Neuronal stem cell (in vitro differentiated cells): ENCODE data around the gene JADE3.

ENCODE experiments used
- DNase-seq: peaks from one replicate; pipeline ENCODE4 v3.0.0-alpha.2; 2013; ENCODE audit warnings: low spot score
- H2AFZ ChIP-seq: one replicate; pipeline ENCODE4 v1.6.1; 2013; ENCODE audit warnings: mild to moderate bottlenecking, low read length, inconsistent platforms
- H2AK5ac ChIP-seq: 2 replicates; pipeline ENCODE4 v1.6.1; 2013; ENCODE audit warnings: low read depth, mild to moderate bottlenecking, inconsistent platforms, low read length, moderate library complexity, mixed read lengths
- H2BK120ac ChIP-seq: 2 replicates; pipeline ENCODE4 v1.6.1; 2013; ENCODE audit warnings: low read depth, mild to moderate bottlenecking, inconsistent platforms, low read length, moderate library complexity, mixed read lengths
- H2BK12ac ChIP-seq: one replicate; pipeline ENCODE4 v1.6.1; 2013; ENCODE audit warnings: low read length, inconsistent platforms
- H2BK15ac ChIP-seq: 2 replicates; pipeline ENCODE4 v1.6.1; 2013; ENCODE audit warnings: mild to moderate bottlenecking, low read length, inconsistent platforms, mixed read lengths
- H2BK5ac ChIP-seq: one replicate; pipeline ENCODE4 v1.6.1; 2013; ENCODE audit warnings: inconsistent platforms, mild to moderate bottlenecking, low read length, moderate library complexity
- H3K14ac ChIP-seq: one replicate; pipeline ENCODE4 v1.6.1; 2013; ENCODE audit warnings: low read length, inconsistent platforms
- H3K18ac ChIP-seq: 2 replicates; pipeline ENCODE4 v1.6.1; 2013; ENCODE audit warnings: low read length, inconsistent platforms
- H3K23ac ChIP-seq: 2 replicates; pipeline ENCODE4 v1.6.1; 2013; ENCODE audit warnings: low read depth, mild to moderate bottlenecking, mixed read lengths, low read length, inconsistent platforms; ENCODE audit not compliant: poor library complexity
- H3K27ac ChIP-seq: replicated peaks from 3 replicates; pipeline ENCODE4 v1.5.1; 2013; ENCODE audit warnings: low read length, inconsistent platforms
- H3K27me3 ChIP-seq, 3 experiments: 2 replicates each; pipeline ENCODE4 v1.6.1; 2013; ENCODE audit warnings: low read length in 3 of 3, mild to moderate bottlenecking in 2 of 3, inconsistent platforms in 1 of 3, low read depth in 1 of 3, mixed read lengths in 1 of 3, moderate library complexity in 1 of 3; ENCODE audit not compliant: control insufficient read depth in 3 of 3, insufficient read depth in 3 of 3
- H3K36me3 ChIP-seq, 2 donors: replicated peaks in 1 of 2; 2 replicates each; pipeline ENCODE4 v1.6.1; 2013; ENCODE audit warnings: low read length in 2 of 2; ENCODE audit not compliant: control insufficient read depth in 2 of 2, insufficient read depth in 2 of 2
- H3K4ac ChIP-seq: 2 replicates; pipeline ENCODE4 v1.6.1; 2013; ENCODE audit warnings: inconsistent platforms, mild to moderate bottlenecking, low read length, moderate library complexity
- H3K4me1 ChIP-seq, 2 donors: 1 replicate in 1 of 2; 2 replicates in 1 of 2; pipeline ENCODE4 v1.6.1; 2013; ENCODE audit warnings: low read length in 2 of 2, low read depth in 1 of 2; ENCODE audit not compliant: control insufficient read depth in 2 of 2, insufficient read depth in 1 of 2
- H3K4me2 ChIP-seq: one replicate; pipeline ENCODE4 v1.6.1; 2013; ENCODE audit warnings: mild to moderate bottlenecking, low read length, inconsistent platforms; ENCODE audit not compliant: insufficient read depth, poor library complexity, severe bottlenecking
- H3K4me3 ChIP-seq, 2 donors: 2 replicates each; pipeline ENCODE4 v1.5.1; 2013; ENCODE audit warnings: low read length in 2 of 2, mild to moderate bottlenecking in 2 of 2, inconsistent platforms in 1 of 2, moderate library complexity in 1 of 2
- H3K79me1 ChIP-seq: one replicate; pipeline ENCODE4 v1.6.1; 2013; ENCODE audit warnings: low read depth, mild to moderate bottlenecking, inconsistent platforms, low read length, moderate library complexity
- H3K9ac ChIP-seq: one replicate; pipeline ENCODE4 v1.6.1; 2013; ENCODE audit warnings: mild to moderate bottlenecking, low read depth, low read length, inconsistent platforms; ENCODE audit not compliant: poor library complexity
- H3K9me3 ChIP-seq, 2 donors: replicated peaks in 1 of 2; 2 replicates each; pipeline versions ENCODE3 to v1.6.1; 2013; ENCODE audit warnings: low read length in 2 of 2, mild to moderate bottlenecking in 2 of 2, inconsistent platforms in 1 of 2, low read depth in 1 of 2, mixed read lengths in 1 of 2, moderate library complexity in 1 of 2; ENCODE audit not compliant: control insufficient read depth in 2 of 2, insufficient read depth in 1 of 2
- H4K8ac ChIP-seq: one replicate; pipeline ENCODE4 v1.6.1; 2013; ENCODE audit warnings: low read depth, mild to moderate bottlenecking, inconsistent platforms, low read length, moderate library complexity
- H4K91ac ChIP-seq: one replicate; pipeline ENCODE4 v1.6.1; 2013; ENCODE audit warnings: low read length, low read depth, mild to moderate bottlenecking, inconsistent platforms; ENCODE audit not compliant: poor library complexity
- WGBS, 2 donors: extraction: QIAGEN DNeasy Blood & Tissue Kit; methylation state at CpG; one replicate each; pipeline ENCODE4 v1.1.7; 2013; ENCODE audit warnings: missing lambda C conversion rate in 2 of 2, mixed read lengths in 1 of 2; ENCODE audit not compliant: insufficient read length in 2 of 2, insufficient replicate concordance in 1 of 2; ENCODE audit errors: extremely low coverage in 2 of 2; 5-methylcytosine and 5-hydroxymethylcytosine counted together

JADE3 gene

DNA sequence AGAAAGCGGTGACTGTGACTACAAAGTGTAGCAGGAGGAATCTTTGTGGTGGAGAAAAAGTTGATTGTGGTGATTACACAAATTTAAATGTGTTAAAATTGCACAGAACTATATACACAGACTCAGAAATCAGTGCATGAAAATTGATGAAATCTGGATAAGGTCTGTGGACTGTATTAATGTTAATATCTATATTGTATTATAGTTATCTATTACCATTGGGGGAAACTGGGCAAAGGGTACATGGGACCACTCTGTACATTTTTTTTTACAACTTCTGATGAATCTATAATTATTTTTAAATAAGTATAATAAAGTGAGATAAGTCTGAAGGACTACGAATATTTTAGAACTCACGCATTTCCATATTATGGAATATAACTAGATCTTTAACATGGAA is 1.8 kb upstream of the JADE3 start:
- no peak overlapping the region for H2AK5ac ChIP-seq
- H3K79me1 ChIP-seq: no peaks in the 10 kb centered on the region
- no peak for DNase-seq
- no peak overlapping the region for H4K8ac ChIP-seq
- no peak overlapping the region for H2AFZ ChIP-seq
- H2BK15ac ChIP-seq: no peak overlapping the region
- no peak overlapping the region for H2BK120ac ChIP-seq
- no peak overlapping the region for H4K91ac ChIP-seq
- H3K14ac ChIP-seq: no peak overlapping the region
- no peak overlapping the region for H3K27ac ChIP-seq
- H3K4me2 ChIP-seq: no peak overlapping the region
- H3K18ac ChIP-seq: no peak overlapping the region
- no peak overlapping the region for H2BK5ac ChIP-seq
- H3K9ac ChIP-seq: no peak overlapping the region
- no peaks in the 10 kb centered on the region for H3K36me3 ChIP-seq
- H3K4me1 ChIP-seq: peaks cover 3% of the 10 kb centered on the region in 2 donors
- no peak overlapping the region for H3K4me3 ChIP-seq
- H3K4ac ChIP-seq: no peak overlapping the region
- WGBS, 2 donors: no CpG with 5 or more reads among the region's 3 CpGs
- H3K27me3 ChIP-seq: no peaks in the 10 kb centered on the region
- no peaks in the 10 kb centered on the region for H3K9me3 ChIP-seq
- H2BK12ac ChIP-seq: no peak overlapping the region
- H3K23ac ChIP-seq: no peak overlapping the region

DNA sequence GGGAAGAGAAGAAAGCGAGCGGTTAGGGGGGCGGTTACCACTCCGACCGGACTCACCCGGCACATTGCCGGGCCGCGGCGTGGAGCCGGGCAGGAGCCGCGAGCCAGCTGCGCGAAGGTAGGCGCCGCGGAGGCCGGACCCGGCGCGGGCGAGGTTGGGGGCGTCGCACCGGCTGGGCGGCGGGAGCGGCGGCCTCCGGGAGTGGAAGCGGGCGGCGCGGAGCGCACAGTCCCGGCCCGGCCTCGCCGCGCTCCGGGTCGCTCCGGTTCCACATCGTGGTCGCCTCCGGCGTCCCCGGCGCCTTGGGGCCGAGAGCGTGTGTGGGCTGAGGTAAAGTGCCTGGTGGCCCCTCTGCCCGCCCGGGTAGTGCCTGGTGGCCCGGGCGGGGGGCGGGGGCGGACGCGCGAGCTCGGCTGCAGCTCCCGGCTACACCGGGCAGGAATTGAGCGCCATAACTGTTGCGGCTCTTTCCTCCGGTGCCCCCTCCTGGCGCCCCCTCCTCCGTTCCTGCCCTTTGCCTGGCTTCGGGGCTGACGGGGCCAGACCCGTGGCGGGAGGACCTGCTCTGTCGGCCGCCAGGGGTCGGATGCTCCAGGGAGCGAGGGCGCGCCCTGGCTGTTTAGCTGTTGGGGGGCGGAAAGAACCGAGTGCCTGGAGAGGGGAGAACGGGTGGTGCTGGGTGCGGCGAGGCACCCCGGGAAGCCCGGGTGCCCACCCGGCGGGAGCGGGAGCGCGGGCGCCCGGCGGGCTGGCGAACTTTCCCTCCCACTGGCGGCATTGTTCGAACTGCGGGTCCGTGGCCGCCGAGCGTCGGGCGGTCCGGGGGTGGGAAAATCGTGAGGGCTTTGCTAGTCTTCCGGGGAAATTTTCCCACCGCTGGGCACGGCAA is 626 bp downstream of the JADE3 start:
- Histone ChIP-seq H2BK120ac (no peak overlapping the region), H3K79me1 (no peaks in the 10 kb centered on the region), H3K23ac (peak overlapping the region; percentile 43), H3K27ac (peak overlapping the region; percentile 79), H3K9ac (peak overlapping the region; percentile 81), H3K9me3 (no peaks in the 10 kb centered on the region), H3K4me1 (peaks cover 3 to 5% of the 10 kb centered on the region in 2 donors), H3K36me3 (no peaks in the 10 kb centered on the region), H2BK15ac (peak overlapping the region; percentile 26), H2BK5ac (peak overlapping the region; percentile 66), H4K91ac (no peak overlapping the region), H3K27me3 (no peaks in the 10 kb centered on the region), H4K8ac (no peak overlapping the region), H3K4me2 (peak overlapping the region; percentile 54), H2AFZ (peak overlapping the region; percentile 95), H3K18ac (peak overlapping the region; percentile 94), H2BK12ac (no peak overlapping the region), H3K14ac (no peak overlapping the region), H3K4ac (no peak overlapping the region), H2AK5ac (no peak overlapping the region), H3K4me3 (peak overlapping the region; percentile 66 to 96)
- WGBS, 2 donors: no CpG with 5 or more reads among the region's 109 CpGs
- DNase-seq: peak; percentile 51

DNA sequence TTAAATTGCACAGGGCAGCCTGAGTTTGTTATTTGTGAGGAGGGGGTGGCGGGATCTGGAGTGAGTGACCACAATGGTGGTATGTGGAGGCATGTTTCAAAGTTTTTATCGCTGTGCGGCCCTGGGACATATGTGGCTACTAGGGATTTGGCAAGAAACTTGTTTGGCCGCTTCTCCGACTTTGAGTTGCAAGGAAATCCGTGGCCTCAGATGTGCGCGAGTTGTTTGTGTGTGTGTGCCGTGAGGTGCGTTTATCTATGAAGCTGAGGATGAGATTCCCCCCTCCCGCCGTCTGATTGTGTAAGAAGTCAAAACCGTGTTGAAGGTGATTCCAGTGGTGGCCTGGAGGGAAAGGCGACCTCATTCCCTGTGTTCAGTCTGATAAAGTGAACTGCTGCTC is 1.4 kb downstream of the JADE3 start:
- Histone ChIP-seq H2AFZ (peak overlapping the region; percentile 95), H3K4me2 (peak overlapping the region; percentile 50), H3K14ac (no peak overlapping the region), H3K4ac (no peak overlapping the region), H3K27me3 (no peaks in the 10 kb centered on the region), H4K91ac (no peak overlapping the region), H2BK5ac (no peak overlapping the region), H3K79me1 (peaks cover under 1% of the 10 kb centered on the region), H3K9ac (no peak overlapping the region), H3K4me1 (peaks cover 3 to 5% of the 10 kb centered on the region in 2 donors), H2BK15ac (no peak overlapping the region), H2BK12ac (no peak overlapping the region), H3K4me3 (peak overlapping the region; percentile 66 to 96), H2AK5ac (no peak overlapping the region), H3K18ac (no peak overlapping the region), H3K9me3 (no peaks in the 10 kb centered on the region), H3K23ac (no peak overlapping the region), H2BK120ac (no peak overlapping the region), H3K36me3 (no peaks in the 10 kb centered on the region), H3K27ac (no peak overlapping the region), H4K8ac (no peak overlapping the region)
- DNase-seq: peak; percentile 3
- WGBS, 2 donors: no CpG with 5 or more reads among the region's 14 CpGs

DNA sequence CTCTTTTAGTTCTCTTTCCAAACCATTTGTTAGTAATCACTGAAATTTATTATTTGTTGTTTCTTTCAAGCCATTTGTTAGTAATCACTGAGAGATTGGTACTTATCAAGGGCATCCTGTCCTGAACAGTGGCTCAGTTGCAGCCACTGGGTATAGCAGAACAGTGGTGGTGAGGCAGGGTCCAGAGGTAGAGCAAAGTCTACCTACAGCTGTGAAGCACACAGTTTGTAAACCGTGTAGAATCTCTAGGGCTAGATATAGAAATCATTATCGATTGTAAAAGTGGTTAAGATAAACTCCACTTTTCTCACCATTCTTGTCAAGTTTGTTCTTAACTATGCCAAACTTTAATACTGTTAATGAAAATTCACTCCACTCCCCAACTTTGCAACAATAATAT is 4.1 kb downstream of the JADE3 start:
- H3K9me3 ChIP-seq: peaks cover 0 to 13% of the 10 kb centered on the region in 2 donors
- H2AFZ ChIP-seq: no peak overlapping the region
- peaks cover 2% of the 10 kb centered on the region for H3K79me1 ChIP-seq
- no peak overlapping the region for H3K18ac ChIP-seq
- no peak overlapping the region for H3K4me3 ChIP-seq
- no peak overlapping the region for H2BK12ac ChIP-seq
- no peak overlapping the region for H3K14ac ChIP-seq
- no peaks in the 10 kb centered on the region for H3K27me3 ChIP-seq
- H3K4me1 ChIP-seq: peaks cover 3 to 5% of the 10 kb centered on the region in 2 donors
- H3K4me2 ChIP-seq: no peak overlapping the region
- WGBS, 2 donors: no CpG with 5 or more reads among the region's 2 CpGs
- no peaks in the 10 kb centered on the region for H3K36me3 ChIP-seq
- no peak overlapping the region for H3K27ac ChIP-seq
- H2BK120ac ChIP-seq: no peak overlapping the region
- no peak overlapping the region for H4K91ac ChIP-seq
- no peak overlapping the region for H2AK5ac ChIP-seq
- H3K4ac ChIP-seq: no peak overlapping the region
- H3K9ac ChIP-seq: no peak overlapping the region
- H3K23ac ChIP-seq: no peak overlapping the region
- H4K8ac ChIP-seq: no peak overlapping the region
- no peak for DNase-seq
- no peak overlapping the region for H2BK5ac ChIP-seq
- no peak overlapping the region for H2BK15ac ChIP-seq
